GM23248 (cell line): Measurements from ENCODE around the gene KLRC4.

Experiments
- EZH2 ChIP-seq: fragments of 200-600 bp; sonication (generic); IDR thresholded peaks from 2 replicates; pipeline ENCODE4 v1.6.1; 2018; ENCODE audit warnings: antibody characterized with exemption, mild to moderate bottlenecking; ENCODE audit not compliant: insufficient read depth, poor library complexity, severe bottlenecking
- EZH2phosphoT487 ChIP-seq: fragments of 200-600 bp; sonication (generic); IDR thresholded peaks from 2 replicates; pipeline ENCODE4 v1.6.1; 2018; ENCODE audit warnings: antibody characterized with exemption, moderate library complexity, mild to moderate bottlenecking, low read depth; ENCODE audit not compliant: insufficient read depth

DNA sequence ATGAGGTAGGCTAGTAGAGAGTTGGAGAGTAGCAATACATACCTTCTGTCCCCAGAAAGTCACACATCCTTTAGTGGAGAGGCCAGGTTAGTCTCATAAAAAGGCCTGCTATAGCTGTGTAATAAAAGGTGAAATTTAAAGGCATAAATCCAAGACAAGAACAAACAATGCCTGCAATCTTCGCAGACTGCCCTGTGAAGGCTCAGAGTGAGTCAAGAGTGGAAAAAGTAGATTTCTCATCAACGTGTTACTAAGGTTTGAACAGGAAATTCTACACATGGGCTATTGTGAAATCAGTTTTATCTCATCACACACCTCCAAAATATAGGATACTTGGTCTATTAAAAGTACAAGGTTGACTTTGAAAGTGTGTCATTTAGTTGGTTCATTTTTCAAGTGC is 43.6 kb upstream of the KLRC4 start, which contains the start of gene KLRC1:
- TF ChIP-seq EZH2phosphoT487 = no peak
- TF ChIP-seq EZH2 = no peak
